NCI-H128 (cell line): ENCODE measurements around the gene CENPA.
"Not testable (repeated sequence)": the region's sequence is repeated elsewhere in the genome, so short reads cannot be mapped to it uniquely, and the experiment has no call there.

Source experiments
- DNase-seq: peaks from one replicate; lab custom pipeline; 2025; ENCODE audit not compliant: unreplicated experiment; lab: John Stamatoyannopoulos, UW

Gene CENPA

GRCh38 chr2:26785431-26786206 is at the start of gene CENPA:
Gene CENPA (plus strand): TSS chr2:26786056. CDS start chr2:26786197, 141 bp downstream.
- DNase-seq = peak; percentile 96

- no peak for DNase-seq
Measured at GRCh38 chr2:26737221-26737620, 48.6 kb upstream of the CENPA start.

GRCh38 chr2:26738481-26738880 is 47.4 kb upstream of the CENPA start:
- DNase-seq = no peak

- no peak for DNase-seq
Measured at GRCh38 chr2:26739514-26739913, 46.3 kb upstream of the CENPA start.

GRCh38 chr2:26740346-26740745 is 45.5 kb upstream of the CENPA start:
- no peak for DNase-seq

GRCh38 chr2:26740890-26741302 is 45.0 kb upstream of the CENPA start:
- no peak for DNase-seq

GRCh38 chr2:26742048-26742770 is 43.6 kb upstream of the CENPA start:
- no peak for DNase-seq

GRCh38 chr2:26743852-26744251 is 42.0 kb upstream of the CENPA start:
- DNase-seq = no peak

GRCh38 chr2:26744953-26745352 is 40.9 kb upstream of the CENPA start:
- no peak for DNase-seq

- DNase-seq = peak; percentile 36
Measured at GRCh38 chr2:26745609-26746327, 40.1 kb upstream of the CENPA start.

GRCh38 chr2:26746934-26747333 is 38.9 kb upstream of the CENPA start:
- DNase-seq = no peak

- not testable (repeated sequence) for DNase-seq
Measured at GRCh38 chr2:26749787-26750420, 36.0 kb upstream of the CENPA start.

GRCh38 chr2:26750467-26750866 is 35.4 kb upstream of the CENPA start:
- not testable (repeated sequence) for DNase-seq

GRCh38 chr2:26752656-26753055 is 33.2 kb upstream of the CENPA start:
- DNase-seq = no peak

- no peak for DNase-seq
Measured at GRCh38 chr2:26754539-26754938, 31.3 kb upstream of the CENPA start.

- no peak for DNase-seq
Measured at GRCh38 chr2:26754972-26755670, 30.7 kb upstream of the CENPA start.

- no peak for DNase-seq
Measured at GRCh38 chr2:26756337-26756736, 29.5 kb upstream of the CENPA start.

- DNase-seq = no peak
Measured at GRCh38 chr2:26757873-26758789, 27.7 kb upstream of the CENPA start.

- DNase-seq = no peak
Measured at GRCh38 chr2:26758790-26759321, 27.0 kb upstream of the CENPA start.
